HuH-7 (cell line): ENCODE measurements around the gene ANKRD55.
A peak's percentile ranks its signal among the peaks of the same experiment; 100 is the strongest.
"Not testable (repeated sequence)": the region's sequence is repeated elsewhere in the genome, so short reads cannot be mapped to it uniquely, and the experiment has no call there.

ENCODE experiments used
- DNase-seq: peaks from one replicate; pipeline ENCODE4 v3.0.0; 2011; ENCODE audit warnings: low spot score

ANKRD55 gene

GRCh38 chr5:56207537-56207936 is 25.6 kb downstream of the ANKRD55 start:
- DNase-seq: no peak

- no peak for DNase-seq
Observed at GRCh38 chr5:56206126-56206910, 26.8 kb downstream of the ANKRD55 start.

- DNase-seq: not testable (repeated sequence)
Observed at GRCh38 chr5:56203936-56204335, 29.2 kb downstream of the ANKRD55 start.

GRCh38 chr5:56202483-56202882 is 30.6 kb downstream of the ANKRD55 start:
- DNase-seq: peak; percentile 19

- DNase-seq: not testable (repeated sequence)
Observed at GRCh38 chr5:56201762-56202261, 31.3 kb downstream of the ANKRD55 start.

GRCh38 chr5:56200971-56201666 is 32.0 kb downstream of the ANKRD55 start:
- DNase-seq: peak; percentile 44

- DNase-seq: no peak
Observed at GRCh38 chr5:56195016-56195415, 38.1 kb downstream of the ANKRD55 start.

GRCh38 chr5:56192246-56192645 is 40.9 kb downstream of the ANKRD55 start:
- no peak for DNase-seq

- no peak for DNase-seq
Observed at GRCh38 chr5:56191656-56192055, 41.5 kb downstream of the ANKRD55 start.

GRCh38 chr5:56190497-56190896 is 42.6 kb downstream of the ANKRD55 start:
- DNase-seq: no peak

- DNase-seq: no peak
Observed at GRCh38 chr5:56185768-56186311, 47.3 kb downstream of the ANKRD55 start.

- no peak for DNase-seq
Observed at GRCh38 chr5:56183506-56183905, 49.6 kb downstream of the ANKRD55 start.

GRCh38 chr5:56179442-56179841 is 53.7 kb downstream of the ANKRD55 start:
- no peak for DNase-seq

- DNase-seq: no peak
Observed at GRCh38 chr5:56178823-56179222, 54.3 kb downstream of the ANKRD55 start.

GRCh38 chr5:56176871-56177533 is 56.1 kb downstream of the ANKRD55 start:
- DNase-seq: no peak

- no peak for DNase-seq
Observed at GRCh38 chr5:56176155-56176798, 56.9 kb downstream of the ANKRD55 start.

GRCh38 chr5:56175488-56175887 is 57.6 kb downstream of the ANKRD55 start:
- peak; percentile 5 for DNase-seq

GRCh38 chr5:56175021-56175420 is 58.1 kb downstream of the ANKRD55 start:
- DNase-seq: no peak

GRCh38 chr5:56172241-56172640 is 60.9 kb downstream of the ANKRD55 start:
- no peak for DNase-seq

GRCh38 chr5:56170557-56170956 is 62.6 kb downstream of the ANKRD55 start:
- DNase-seq: no peak

- DNase-seq: no peak
Observed at GRCh38 chr5:56169949-56170348, 63.2 kb downstream of the ANKRD55 start.

- DNase-seq: no peak
Observed at GRCh38 chr5:56169281-56169680, 63.8 kb downstream of the ANKRD55 start.
